ENCODE data around the gene DLG2. TPM values are rescaled to one million over a fixed set of nuclear protein-coding genes. Genes with fewer than 3 reads are reported as not detected.

Gene DLG2
- total and polyA plus RNA-seq, 9 of the 15 experiments (the other 6 are each of a cell fraction or from before 2014, with no cell fraction given) = 0.52 to 1.6 (median 0.95) TPM

- H3K9ac ChIP-seq (ENCODE audit: insufficient read depth in 1 of 2, low read depth in 2 of 2, low read length in 2 of 2) = no peak overlapping the region
- H3K9me3 ChIP-seq (replicated peaks; ENCODE audit: control insufficient read depth, insufficient read depth, low read depth, low read length) = no peaks in the 10 kb centered on the region
- in situ Hi-C loops (cut with MboI) (no loop called here), intact Hi-C loops (cut with micrococcal nuclease) (no loop called here)
- ChIA-PET POLR2A (no interaction called here), CTCF (ENCODE audit: low intra/inter-chr PET ratio) (no interaction called here)
- no peaks in the 10 kb centered on the region for H3K27me3 ChIP-seq (ENCODE audit: control insufficient read depth in 2 of 2, insufficient read depth in 2 of 2, low read length in 2 of 2)
- FAIRE-seq = no peak
- TF ChIP-seq ZFP36 (IDR thresholded peaks at IDR 0.05; ENCODE audit: low read depth, low read length, partially characterized antibody) = no peak
- no peak overlapping the region for H3K4me2 ChIP-seq (ENCODE audit: insufficient read depth, low read length)
- H3K4me1 ChIP-seq (replicated peaks in 1 of 2; ENCODE audit: control insufficient read depth in 2 of 2, insufficient read depth in 2 of 2, low read length in 2 of 2) = no peaks in the 10 kb centered on the region
- H3K27ac ChIP-seq (ENCODE audit: extremely low read depth, low read depth, low read length) = no peak overlapping the region
- WGBS (ENCODE audit: insufficient coverage, low coverage, missing lambda C conversion rate) = 4% methylated on average over 6 of the region's 6 CpGs
- no peaks in the 10 kb centered on the region for H3K36me3 ChIP-seq (ENCODE audit: control insufficient read depth, insufficient read depth, low read length)
- H2AFZ ChIP-seq (ENCODE audit: low read depth, low read length) = no peak overlapping the region
- no peaks in the 10 kb centered on the region for H3K79me2 ChIP-seq (ENCODE audit: control insufficient read depth, insufficient read depth, low read length)
- DNase-seq (ENCODE audit: extremely low read depth in 1 of 4, low spot score in 3 of 4) = no peak
- no peaks in the 10 kb centered on the region for H3K9me1 ChIP-seq (ENCODE audit: control insufficient read depth, insufficient read depth, low read length)
- no peaks in the 10 kb centered on the region for H4K20me1 ChIP-seq (replicated peaks; ENCODE audit: control insufficient read depth, insufficient read depth, low read length)
- BruUV-seq (replicated peaks) = no TSS peak
- no peak for ATAC-seq
- H3K4me3 ChIP-seq = no peak overlapping the region
These were observed 267.3 kb downstream of the DLG2 start for GRCh38 chr11:85359859-85360258.

- ChIA-PET POLR2A (no interaction called here), CTCF (ENCODE audit: low intra/inter-chr PET ratio) (no interaction called here)
- intact Hi-C loops (cut with micrococcal nuclease) (no loop called here), in situ Hi-C loops (cut with MboI) (no loop called here)
- FAIRE-seq = no peak
- Histone ChIP-seq H3K36me3 (ENCODE audit: control insufficient read depth, insufficient read depth, low read length) (no peaks in the 10 kb centered on the region), H2AFZ (ENCODE audit: low read depth, low read length) (no peak overlapping the region), H3K79me2 (ENCODE audit: control insufficient read depth, insufficient read depth, low read length) (no peaks in the 10 kb centered on the region), H3K9me1 (ENCODE audit: control insufficient read depth, insufficient read depth, low read length) (no peaks in the 10 kb centered on the region), H3K9ac (ENCODE audit: insufficient read depth in 1 of 2, low read depth in 2 of 2, low read length in 2 of 2) (no peak overlapping the region), H3K4me1 (replicated peaks in 1 of 2; ENCODE audit: control insufficient read depth in 2 of 2, insufficient read depth in 2 of 2, low read length in 2 of 2) (no peaks in the 10 kb centered on the region), H3K4me2 (ENCODE audit: insufficient read depth, low read length) (no peak overlapping the region), H3K27ac (ENCODE audit: extremely low read depth, low read depth, low read length) (no peak overlapping the region), H3K9me3 (replicated peaks; ENCODE audit: control insufficient read depth, insufficient read depth, low read depth, low read length) (no peaks in the 10 kb centered on the region), H3K4me3 (no peak overlapping the region), H4K20me1 (replicated peaks; ENCODE audit: control insufficient read depth, insufficient read depth, low read length) (no peaks in the 10 kb centered on the region), H3K27me3 (ENCODE audit: control insufficient read depth in 2 of 2, insufficient read depth in 2 of 2, low read length in 2 of 2) (no peaks in the 10 kb centered on the region)
- no TSS peak for BruUV-seq (replicated peaks)
- ATAC-seq = no peak
- DNase-seq (ENCODE audit: extremely low read depth in 1 of 4, low spot score in 3 of 4) = no peak
- TF ChIP-seq ZNF449 (CRISPR knock-in tag; IDR thresholded peaks at IDR 0.05) (no peak), KDM2B (CRISPR knock-in tag; IDR thresholded peaks at IDR 0.05) (no peak), HDGF (IDR thresholded peaks at IDR 0.05) (no peak), MCM2 (IDR thresholded peaks at IDR 0.05; ENCODE audit: low read depth) (no peak), PKNOX1 (IDR thresholded peaks at IDR 0.05) (no peak), SRF (CRISPR knock-in tag; IDR thresholded peaks at IDR 0.05) (no peak)
- TF ChIP-seq, protein P1, sequence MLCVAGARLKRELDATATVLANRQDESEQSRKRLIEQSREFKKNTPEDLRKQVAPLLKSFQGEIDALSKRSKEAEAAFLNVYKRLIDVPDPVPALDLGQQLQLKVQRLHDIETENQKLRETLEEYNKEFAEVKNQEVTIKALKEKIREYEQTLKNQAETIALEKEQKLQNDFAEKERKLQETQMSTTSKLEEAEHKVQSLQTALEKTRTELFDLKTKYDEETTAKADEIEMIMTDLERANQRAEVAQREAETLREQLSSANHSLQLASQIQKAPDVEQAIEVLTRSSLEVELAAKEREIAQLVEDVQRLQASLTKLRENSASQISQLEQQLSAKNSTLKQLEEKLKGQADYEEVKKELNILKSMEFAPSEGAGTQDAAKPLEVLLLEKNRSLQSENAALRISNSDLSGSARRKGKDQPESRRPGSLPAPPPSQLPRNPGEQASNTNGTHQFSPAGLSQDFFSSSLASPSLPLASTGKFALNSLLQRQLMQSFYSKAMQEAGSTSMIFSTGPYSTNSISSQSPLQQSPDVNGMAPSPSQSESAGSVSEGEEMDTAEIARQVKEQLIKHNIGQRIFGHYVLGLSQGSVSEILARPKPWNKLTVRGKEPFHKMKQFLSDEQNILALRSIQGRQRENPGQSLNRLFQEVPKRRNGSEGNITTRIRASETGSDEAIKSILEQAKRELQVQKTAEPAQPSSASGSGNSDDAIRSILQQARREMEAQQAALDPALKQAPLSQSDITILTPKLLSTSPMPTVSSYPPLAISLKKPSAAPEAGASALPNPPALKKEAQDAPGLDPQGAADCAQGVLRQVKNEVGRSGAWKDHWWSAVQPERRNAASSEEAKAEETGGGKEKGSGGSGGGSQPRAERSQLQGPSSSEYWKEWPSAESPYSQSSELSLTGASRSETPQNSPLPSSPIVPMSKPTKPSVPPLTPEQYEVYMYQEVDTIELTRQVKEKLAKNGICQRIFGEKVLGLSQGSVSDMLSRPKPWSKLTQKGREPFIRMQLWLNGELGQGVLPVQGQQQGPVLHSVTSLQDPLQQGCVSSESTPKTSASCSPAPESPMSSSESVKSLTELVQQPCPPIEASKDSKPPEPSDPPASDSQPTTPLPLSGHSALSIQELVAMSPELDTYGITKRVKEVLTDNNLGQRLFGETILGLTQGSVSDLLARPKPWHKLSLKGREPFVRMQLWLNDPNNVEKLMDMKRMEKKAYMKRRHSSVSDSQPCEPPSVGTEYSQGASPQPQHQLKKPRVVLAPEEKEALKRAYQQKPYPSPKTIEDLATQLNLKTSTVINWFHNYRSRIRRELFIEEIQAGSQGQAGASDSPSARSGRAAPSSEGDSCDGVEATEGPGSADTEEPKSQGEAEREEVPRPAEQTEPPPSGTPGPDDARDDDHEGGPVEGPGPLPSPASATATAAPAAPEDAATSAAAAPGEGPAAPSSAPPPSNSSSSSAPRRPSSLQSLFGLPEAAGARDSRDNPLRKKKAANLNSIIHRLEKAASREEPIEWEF (CRISPR knock-in tag; IDR thresholded peaks at IDR 0.05) = no peak
These were observed 271.2 kb downstream of the DLG2 start for GRCh38 chr11:85355921-85356320.

Data from K562 (cell line).